Measurements from ENCODE around the gene BATF3. TPM values are rescaled to one million over a fixed set of nuclear protein-coding genes. Genes with fewer than 3 reads are reported as not detected.

BATF3 gene
- total RNA-seq, 2 experiments from 2014 or later, result 314 to 320 TPM

DNA sequence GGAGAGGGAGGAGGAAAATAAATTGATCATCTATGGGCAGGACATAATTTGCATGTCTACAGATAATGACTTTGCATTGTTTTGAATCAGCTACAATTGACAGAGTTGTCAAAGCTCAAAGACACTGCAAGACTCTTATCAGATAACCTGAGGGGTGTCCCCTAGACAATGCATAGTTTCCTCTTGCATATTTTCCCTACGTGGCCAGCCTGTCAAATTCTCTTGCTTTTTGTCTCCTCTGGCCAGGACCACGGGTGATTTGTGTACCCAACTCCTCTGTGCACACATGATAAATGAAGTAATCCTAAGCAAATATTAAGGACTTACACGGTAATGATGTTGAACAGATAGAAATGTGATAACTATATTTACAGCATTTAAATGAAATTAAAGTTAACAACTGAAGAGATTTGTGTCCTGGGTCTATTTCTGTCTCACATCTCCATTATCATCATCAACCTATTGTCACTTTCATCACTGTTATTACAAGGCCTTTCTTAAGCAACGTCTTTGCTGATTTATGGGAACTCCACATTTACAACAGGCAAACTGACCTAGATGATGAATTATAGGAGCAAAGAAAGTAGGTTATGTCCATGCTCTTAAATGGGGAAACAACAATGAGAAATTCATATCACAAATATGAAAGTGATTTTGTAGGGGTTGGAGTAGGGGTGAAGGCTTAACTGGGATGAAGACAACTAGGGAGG is 18.8 kb downstream of the BATF3 start:
- POLR2A ChIA-PET, result interaction anchor here (1.5 kb wide), 1 partner anchor 12 kb away, joined by 3 read pairs; no protein-coding TSS in a partner anchor
- peak; percentile 37 for DNase-seq
- CTCF ChIA-PET, result no interaction called here
- H3K36me3 Mint-ChIP-seq, result peaks cover 4% of the 10 kb centered on the region
- H3K4me3 Mint-ChIP-seq, result no peak overlapping the region
- H3K27ac Mint-ChIP-seq, result peak overlapping the region; percentile 15
- peaks cover 67% of the 10 kb centered on the region for H3K4me1 Mint-ChIP-seq (ENCODE audit: low read depth)
- H3K27me3 Mint-ChIP-seq, result peaks cover 3% of the 10 kb centered on the region
- H3K9me3 Mint-ChIP-seq, result no peaks in the 10 kb centered on the region
- intact Hi-C loops (cut with micrococcal nuclease), result no loop called here

DNA sequence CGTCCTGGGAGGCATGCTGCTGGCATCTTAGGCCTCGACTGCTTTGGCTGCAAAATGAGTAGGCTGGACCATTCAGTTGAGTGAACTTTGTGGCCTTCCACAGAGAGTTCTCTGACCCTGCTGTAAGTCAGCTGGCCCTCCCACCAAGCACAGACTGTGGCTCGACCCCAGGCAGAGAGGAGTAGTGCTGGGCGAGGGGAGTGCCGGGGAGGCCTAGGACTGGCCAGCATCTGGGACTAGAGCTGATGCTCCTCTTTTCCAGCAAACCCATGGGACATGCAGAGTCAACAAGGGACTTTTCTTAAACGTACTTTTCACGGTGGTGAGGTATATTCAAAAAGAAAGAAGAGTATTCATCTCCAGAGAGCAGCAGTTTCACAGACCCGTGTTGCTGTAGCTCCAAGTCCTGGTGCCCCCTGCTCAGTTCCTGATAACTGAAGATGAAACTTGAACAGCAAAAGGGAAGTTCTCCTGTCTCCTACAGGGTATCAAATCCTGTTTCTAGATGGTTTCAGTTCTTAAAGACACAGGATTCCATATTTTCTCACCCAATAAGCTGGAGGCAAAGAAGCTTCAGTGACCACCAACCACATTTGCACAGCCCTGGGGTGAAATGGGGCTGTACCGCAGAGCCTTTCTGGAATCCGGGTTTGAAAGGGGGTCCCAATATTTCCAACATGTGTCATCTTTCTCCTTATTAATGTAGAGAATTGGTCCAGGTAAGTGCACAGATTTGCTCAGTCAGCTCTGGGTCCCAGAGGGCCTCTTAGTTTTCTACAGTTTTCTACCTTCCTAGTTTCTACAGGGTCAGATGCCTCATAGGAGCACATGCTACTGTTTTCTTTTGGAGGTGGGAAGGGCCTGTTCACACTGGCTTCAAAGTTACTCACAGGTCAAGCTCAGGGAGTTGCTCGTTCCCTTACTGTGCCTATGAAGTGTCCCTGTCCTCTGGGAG is 20.9 kb downstream of the BATF3 start:
- Mint-ChIP-seq H3K27me3 (peaks cover 3% of the 10 kb centered on the region), H3K36me3 (no peaks in the 10 kb centered on the region), H3K27ac (peak overlapping the region; percentile 85), H3K4me3 (no peak overlapping the region), H3K4me1 (ENCODE audit: low read depth) (peaks cover 59% of the 10 kb centered on the region), H3K9me3 (no peaks in the 10 kb centered on the region)
- intact Hi-C loops (cut with micrococcal nuclease), result loop anchor here (1.0 to 10.0 kb wide), 8 partner anchors 13 to 644 kb away; partner anchors contain the start of genes ATF3, DTL and INTS7
- ChIA-PET POLR2A (interaction anchor here (0.9 to 1.5 kb wide), 16 partner anchors 14 to 190 kb away, joined by 3 to 11 read pairs (median 4); partner anchors contain the start of genes ATF3 and FLVCR1), CTCF (interaction anchor here (0.7 to 4.0 kb wide), 10 partner anchors 13 to 998 kb away, joined by 3 to 28 read pairs (median 3); partner anchors contain the start of gene BATF3)
- peak; percentile 70 for DNase-seq

DNA sequence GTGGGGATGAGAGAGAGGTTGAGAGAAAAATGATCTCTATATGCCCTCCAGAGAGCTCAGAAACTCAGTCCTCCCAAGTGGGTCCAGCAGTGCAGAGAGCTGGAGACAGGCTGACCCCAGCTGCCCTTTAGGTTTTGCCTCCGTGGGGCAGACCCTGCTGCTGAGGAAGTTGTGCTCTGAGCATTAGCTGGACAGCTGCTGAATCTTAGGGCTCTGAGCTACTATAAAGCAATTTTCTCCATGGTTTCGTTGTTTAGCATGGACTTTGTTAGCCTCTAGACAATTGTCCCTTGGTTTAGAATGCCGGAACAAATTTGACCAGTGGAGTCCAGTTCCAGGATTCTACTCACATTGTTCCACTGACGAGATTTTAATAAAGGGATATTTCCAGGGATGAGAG is 22.1 kb downstream of the BATF3 start:
- Mint-ChIP-seq H3K4me1 (ENCODE audit: low read depth) (peaks cover 47% of the 10 kb centered on the region), H3K4me3 (no peak overlapping the region), H3K27me3 (peaks cover 3% of the 10 kb centered on the region), H3K36me3 (no peaks in the 10 kb centered on the region), H3K9me3 (no peaks in the 10 kb centered on the region), H3K27ac (peak overlapping the region; percentile 85)
- DNase-seq, result no peak
- intact Hi-C loops (cut with micrococcal nuclease), result loop anchor here (10.0 kb wide), 1 partner anchor 643 kb away; the partner anchor contains the start of genes DTL and INTS7
- ChIA-PET POLR2A (no interaction called here), CTCF (interaction anchor here (0.9 to 4.0 kb wide), 8 partner anchors 9 to 220 kb away, joined by 3 to 28 read pairs (median 4); no protein-coding TSS in a partner anchor)

DNA sequence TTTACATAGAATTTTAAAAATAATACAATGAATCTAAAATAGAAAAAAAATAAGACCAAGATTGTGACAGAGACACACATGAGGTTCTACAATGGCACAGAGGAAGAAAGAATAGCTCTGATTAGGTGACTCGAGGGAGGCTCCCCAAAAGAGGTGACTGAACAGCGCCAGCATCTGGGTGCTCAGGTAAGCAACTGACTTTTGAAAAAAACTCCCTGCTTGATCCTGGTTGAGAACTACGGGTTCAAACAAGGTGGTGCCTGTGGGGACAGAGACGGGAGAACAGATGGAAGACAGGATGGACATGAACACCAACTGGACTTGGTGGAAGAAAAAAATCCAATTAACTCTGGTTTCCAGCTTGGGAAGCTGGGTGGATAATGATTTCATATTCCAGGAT is 22.5 kb downstream of the BATF3 start:
- intact Hi-C loops (cut with micrococcal nuclease), result loop anchor here (10.0 kb wide), 1 partner anchor 642 kb away; the partner anchor contains the start of genes DTL and INTS7
- no peaks in the 10 kb centered on the region for H3K9me3 Mint-ChIP-seq
- peaks cover 4% of the 10 kb centered on the region for H3K27me3 Mint-ChIP-seq
- no peak for DNase-seq
- H3K36me3 Mint-ChIP-seq, result no peaks in the 10 kb centered on the region
- peaks cover 43% of the 10 kb centered on the region for H3K4me1 Mint-ChIP-seq (ENCODE audit: low read depth)
- H3K27ac Mint-ChIP-seq, result no peak overlapping the region
- H3K4me3 Mint-ChIP-seq, result no peak overlapping the region
- CTCF ChIA-PET, result interaction anchor here (0.9 to 4.0 kb wide), 7 partner anchors 9 to 199 kb away, joined by 3 to 28 read pairs (median 4); no protein-coding TSS in a partner anchor
- POLR2A ChIA-PET, result no interaction called here

DNA sequence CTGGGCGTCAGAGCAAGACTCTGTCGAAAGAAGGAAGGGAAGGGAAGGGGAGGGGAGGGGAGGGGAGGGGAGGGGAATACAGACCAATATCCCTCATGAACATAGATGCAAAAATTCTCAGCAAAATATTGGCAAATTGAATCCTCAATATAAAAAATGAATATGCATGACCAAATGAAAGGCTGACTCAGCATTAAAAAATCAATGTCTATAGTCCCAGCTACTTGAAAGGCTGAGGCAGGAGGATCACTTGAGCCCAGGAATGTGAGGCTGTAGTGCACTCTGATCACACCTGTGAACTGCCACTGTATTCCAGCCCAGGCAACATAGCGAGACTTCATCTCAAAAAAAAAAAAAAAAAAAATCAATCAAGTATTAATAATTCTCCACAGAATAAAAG is 24.0 kb downstream of the BATF3 start:
- peaks cover 38% of the 10 kb centered on the region for H3K4me1 Mint-ChIP-seq (ENCODE audit: low read depth)
- H3K9me3 Mint-ChIP-seq, result no peaks in the 10 kb centered on the region
- H3K4me3 Mint-ChIP-seq, result no peak overlapping the region
- H3K27ac Mint-ChIP-seq, result no peak overlapping the region
- H3K27me3 Mint-ChIP-seq, result peaks cover 6% of the 10 kb centered on the region
- no peak for DNase-seq
- CTCF ChIA-PET, result interaction anchor here (0.6 to 4.0 kb wide), 3 partner anchors 11 to 220 kb away, joined by 3 to 28 read pairs (median 5); no protein-coding TSS in a partner anchor
- H3K36me3 Mint-ChIP-seq, result no peaks in the 10 kb centered on the region
- POLR2A ChIA-PET, result no interaction called here
- intact Hi-C loops (cut with micrococcal nuclease), result loop anchor here (10.0 kb wide), 1 partner anchor 641 kb away; the partner anchor contains the start of genes DTL and INTS7

DNA sequence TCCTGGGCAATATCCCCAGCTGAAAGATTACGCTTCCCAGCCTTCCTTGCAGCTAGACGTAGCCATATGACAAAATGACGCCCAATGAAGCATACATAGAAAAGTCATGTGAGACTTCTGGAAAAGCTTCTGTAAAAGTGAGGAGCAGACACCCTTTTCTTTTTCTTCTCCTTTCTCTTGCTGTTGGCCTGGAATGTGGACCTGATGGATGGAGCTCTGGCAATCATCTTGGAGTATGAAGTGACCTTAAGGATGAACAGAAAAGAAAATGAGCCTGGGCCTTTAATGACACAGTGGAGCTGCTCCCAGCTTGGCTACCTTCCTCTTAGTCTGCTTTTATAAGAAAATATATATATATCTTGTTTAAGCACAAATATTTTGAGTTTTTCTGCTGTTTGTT is 24.8 kb downstream of the BATF3 start:
- DNase-seq, result no peak
- Mint-ChIP-seq H3K36me3 (no peaks in the 10 kb centered on the region), H3K4me1 (ENCODE audit: low read depth) (peaks cover 30% of the 10 kb centered on the region), H3K4me3 (no peak overlapping the region), H3K9me3 (no peaks in the 10 kb centered on the region), H3K27me3 (peaks cover 7% of the 10 kb centered on the region), H3K27ac (no peak overlapping the region)
- CTCF ChIA-PET, result interaction anchor here (1.3 to 2.1 kb wide), 2 partner anchors 10 to 219 kb away, joined by 5 to 15 read pairs; no protein-coding TSS in a partner anchor
- POLR2A ChIA-PET, result no interaction called here
- intact Hi-C loops (cut with micrococcal nuclease), result loop anchor here (10.0 kb wide), 1 partner anchor 640 kb away; the partner anchor contains the start of genes DTL and INTS7

DNA sequence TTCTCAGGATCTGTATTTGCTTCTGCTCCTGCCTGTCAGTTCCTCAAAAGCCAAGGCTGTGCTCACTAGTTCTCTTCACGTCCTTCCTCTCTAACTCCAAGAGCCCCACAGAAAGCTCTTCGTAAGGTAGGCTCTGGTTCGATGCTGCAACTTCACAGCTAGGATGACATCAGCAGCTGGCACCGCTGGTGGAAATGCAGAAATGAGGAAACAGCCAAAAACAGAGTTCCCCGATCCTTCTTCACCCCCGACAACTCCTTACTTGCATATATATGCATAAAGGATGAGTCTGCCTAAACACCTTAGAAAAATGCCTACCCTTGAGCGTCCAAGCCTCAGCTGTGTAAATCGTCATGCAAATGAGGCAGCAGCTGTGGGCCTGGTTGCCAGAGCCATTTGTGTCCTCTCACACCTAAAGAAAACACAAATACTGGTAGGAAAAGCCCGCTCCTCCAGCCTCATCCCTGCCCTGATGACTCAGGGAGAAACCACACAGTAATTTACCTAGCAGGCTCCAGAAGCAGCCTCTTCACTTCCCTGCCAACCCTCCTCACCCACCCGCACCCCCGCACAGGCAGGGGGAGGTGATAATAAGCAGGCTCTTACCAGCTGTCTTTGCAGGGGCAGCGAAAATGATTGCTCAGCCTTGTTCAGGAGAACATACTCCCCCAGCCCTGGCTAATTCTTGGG is 28.2 kb downstream of the BATF3 start:
- H3K27ac Mint-ChIP-seq, result no peak overlapping the region
- CTCF ChIA-PET, result interaction anchor here (1.3 to 1.5 kb wide), 3 partner anchors 78 to 119 kb away, joined by 3 to 4 read pairs (median 4); no protein-coding TSS in a partner anchor
- H3K4me3 Mint-ChIP-seq, result no peak overlapping the region
- intact Hi-C loops (cut with micrococcal nuclease), result loop anchor here (10.0 kb wide), 1 partner anchor 637 kb away; the partner anchor contains the start of genes DTL and INTS7
- H3K4me1 Mint-ChIP-seq (ENCODE audit: low read depth), result peaks cover 15% of the 10 kb centered on the region
- POLR2A ChIA-PET, result interaction anchor here (0.6 kb wide), 1 partner anchor 187 kb away, joined by 3 read pairs; the partner anchor contains the start of gene FLVCR1
- H3K9me3 Mint-ChIP-seq, result no peaks in the 10 kb centered on the region
- H3K36me3 Mint-ChIP-seq, result no peaks in the 10 kb centered on the region
- peaks cover 5% of the 10 kb centered on the region for H3K27me3 Mint-ChIP-seq
- DNase-seq, result no peak

DNA sequence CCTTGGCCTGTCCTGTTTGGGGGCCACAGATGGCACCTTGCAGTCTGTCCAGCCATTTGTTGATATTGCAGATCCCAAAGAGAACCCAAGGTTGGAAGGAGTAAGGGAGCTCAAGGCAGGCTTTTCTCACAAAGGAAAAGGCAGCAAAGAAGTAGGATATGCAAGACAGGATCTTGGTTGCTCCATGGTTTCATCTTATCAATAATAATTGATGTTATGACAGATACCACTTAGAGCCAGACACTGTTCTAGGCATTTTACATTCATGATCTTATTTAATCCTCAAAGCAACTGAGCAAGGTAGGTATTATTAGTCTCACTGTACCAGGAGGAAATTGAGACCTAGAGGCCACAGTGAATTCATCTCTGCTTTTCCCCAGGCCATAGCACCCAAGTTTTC is 28.8 kb downstream of the BATF3 start:
- ChIA-PET POLR2A (interaction anchor here (0.6 kb wide), 1 partner anchor 187 kb away, joined by 3 read pairs; the partner anchor contains the start of gene FLVCR1), CTCF (interaction anchor here (1.4 to 1.5 kb wide), 2 partner anchors 79 to 111 kb away, joined by 4 read pairs; no protein-coding TSS in a partner anchor)
- H3K4me1 Mint-ChIP-seq (ENCODE audit: low read depth), result peaks cover 17% of the 10 kb centered on the region
- no peak overlapping the region for H3K27ac Mint-ChIP-seq
- no peaks in the 10 kb centered on the region for H3K36me3 Mint-ChIP-seq
- H3K9me3 Mint-ChIP-seq, result no peaks in the 10 kb centered on the region
- no peak overlapping the region for H3K4me3 Mint-ChIP-seq
- peaks cover 5% of the 10 kb centered on the region for H3K27me3 Mint-ChIP-seq
- intact Hi-C loops (cut with micrococcal nuclease), result loop anchor here (10.0 kb wide), 1 partner anchor 636 kb away; the partner anchor contains the start of genes DTL and INTS7
- DNase-seq, result no peak

DNA sequence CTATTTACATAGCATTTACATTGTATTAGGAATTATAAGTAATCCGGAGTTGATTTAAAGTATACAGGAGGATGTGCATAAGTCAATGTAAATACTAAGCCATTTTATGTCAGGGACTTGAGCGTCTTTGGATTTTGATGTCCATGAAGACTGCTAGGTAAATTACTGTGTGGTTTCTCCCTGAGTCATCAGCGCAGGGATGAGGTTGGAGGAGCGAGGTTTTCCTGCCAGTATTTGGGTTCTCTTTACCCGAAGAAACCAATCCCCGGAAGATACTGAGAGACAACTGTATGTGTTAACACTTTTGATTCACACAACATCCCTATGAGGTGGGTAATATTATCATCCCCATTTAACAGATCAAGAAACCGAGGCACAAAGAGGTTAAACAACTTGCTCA is 29.3 kb downstream of the BATF3 start:
- no peaks in the 10 kb centered on the region for H3K36me3 Mint-ChIP-seq
- no peak overlapping the region for H3K4me3 Mint-ChIP-seq
- no peak for DNase-seq
- H3K27me3 Mint-ChIP-seq, result peaks cover 5% of the 10 kb centered on the region
- H3K9me3 Mint-ChIP-seq, result no peaks in the 10 kb centered on the region
- no peak overlapping the region for H3K27ac Mint-ChIP-seq
- intact Hi-C loops (cut with micrococcal nuclease), result loop anchor here (10.0 kb wide), 1 partner anchor 636 kb away; the partner anchor contains the start of genes DTL and INTS7
- POLR2A ChIA-PET, result no interaction called here
- H3K4me1 Mint-ChIP-seq (ENCODE audit: low read depth), result peaks cover 23% of the 10 kb centered on the region
- CTCF ChIA-PET, result interaction anchor here (1.5 kb wide), 1 partner anchor 79 kb away, joined by 4 read pairs; no protein-coding TSS in a partner anchor

DNA sequence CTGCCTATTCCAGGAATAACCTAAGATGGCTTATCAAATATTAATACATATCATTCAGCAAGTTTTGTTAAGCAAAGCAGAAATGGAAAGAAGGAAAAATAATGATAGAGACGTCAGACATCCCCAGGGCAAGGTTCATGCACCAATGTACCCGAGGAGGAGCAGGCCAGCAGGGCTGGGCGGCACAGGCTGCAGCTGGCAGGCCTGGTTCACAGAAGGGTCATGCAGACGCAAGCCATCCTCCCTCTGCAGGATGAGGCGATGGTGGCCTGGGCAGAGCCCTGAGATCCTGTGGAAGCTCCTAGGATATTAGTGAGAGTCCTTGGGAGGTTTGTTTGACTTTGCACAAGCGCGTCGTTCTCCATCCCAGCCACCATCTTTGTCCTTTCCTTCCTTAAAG is 30.0 kb downstream of the BATF3 start:
- peaks cover 23% of the 10 kb centered on the region for H3K4me1 Mint-ChIP-seq (ENCODE audit: low read depth)
- no peak overlapping the region for H3K4me3 Mint-ChIP-seq
- H3K9me3 Mint-ChIP-seq, result no peaks in the 10 kb centered on the region
- POLR2A ChIA-PET, result no interaction called here
- CTCF ChIA-PET, result no interaction called here
- DNase-seq, result no peak
- no peaks in the 10 kb centered on the region for H3K36me3 Mint-ChIP-seq
- H3K27me3 Mint-ChIP-seq, result peaks cover 5% of the 10 kb centered on the region
- intact Hi-C loops (cut with micrococcal nuclease), result no loop called here
- H3K27ac Mint-ChIP-seq, result no peak overlapping the region

DNA sequence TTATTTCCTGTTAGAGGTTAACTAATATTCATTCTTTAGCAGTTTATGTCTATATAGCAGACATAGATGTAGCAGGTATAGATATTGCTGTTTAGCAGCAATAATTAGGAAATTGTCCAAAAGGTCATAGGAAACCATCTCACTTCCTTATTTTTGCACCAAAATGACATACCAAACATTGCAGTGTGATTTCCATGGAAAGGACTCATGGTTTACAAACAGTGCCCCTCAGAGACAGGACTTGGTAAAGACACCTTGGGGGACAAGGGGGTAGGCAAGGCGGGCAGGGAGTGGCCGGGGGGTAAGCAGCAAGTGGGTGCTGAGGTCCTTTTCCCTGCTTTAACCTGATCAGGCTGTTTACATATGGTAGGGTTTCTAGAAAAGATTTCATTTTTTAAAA is 30.5 kb downstream of the BATF3 start:
- ChIA-PET CTCF (interaction anchor here (1.3 to 5.6 kb wide), 10 partner anchors 8 to 326 kb away, joined by 3 to 156 read pairs (median 7); no protein-coding TSS in a partner anchor), POLR2A (no interaction called here)
- H3K36me3 Mint-ChIP-seq, result no peaks in the 10 kb centered on the region
- H3K27ac Mint-ChIP-seq, result no peak overlapping the region
- intact Hi-C loops (cut with micrococcal nuclease), result no loop called here
- no peak for DNase-seq
- H3K27me3 Mint-ChIP-seq, result peaks cover 5% of the 10 kb centered on the region
- H3K4me1 Mint-ChIP-seq (ENCODE audit: low read depth), result peaks cover 23% of the 10 kb centered on the region
- no peak overlapping the region for H3K4me3 Mint-ChIP-seq
- no peaks in the 10 kb centered on the region for H3K9me3 Mint-ChIP-seq
